Panc1 (cell line): ENCODE measurements around the gene WASF3. TPM values are rescaled to one million over a fixed set of nuclear protein-coding genes. Genes with fewer than 3 reads are reported as not detected.

Experiments
- ATAC-seq: fragments of 200-7000 bp; cut with Tn5 transposase; 2 replicates; pipeline ENCODE4 v1.9.1; 2020; ENCODE audit warnings: mild to moderate bottlenecking, moderate library complexity
- BruUV-seq: library from RNA; stranded (reverse); fragments of 400-500 nt; replicated peaks from 2 replicates; lab custom pipeline; 2021; lab: Mats Ljungman, UMichigan
- CTCF ChIA-PET: fragments of 300-600 bp; sonication (Branson Sonifier 250); formaldehyde crosslinking; loops from one replicate; lab custom pipeline; 2022; ENCODE audit warnings: antibody characterized with exemption; lab: Charles Lee
- POLR2A ChIA-PET: fragments of 300-600 bp; sonication (Branson Sonifier 250); formaldehyde crosslinking; loops from one replicate; lab custom pipeline; 2022; ENCODE audit warnings: antibody characterized with exemption; lab: Charles Lee
- DNase-seq: peaks from one replicate; pipeline ENCODE4 v3.0.0-alpha.2; 2010; ENCODE audit warnings: low read depth, low spot score
- H3K27ac ChIP-seq: 2 replicates; pipeline ENCODE4 v1.5.1; 2011; ENCODE audit warnings: mild to moderate bottlenecking, low read length, inconsistent platforms
- H3K27me3 ChIP-seq: fragments of 200-500 bp; sonication (Bioruptor generic); 2 replicates; pipeline ENCODE4 v1.6.0; 2014; ENCODE audit warnings: low read length, inconsistent platforms; ENCODE audit not compliant: control insufficient read depth, insufficient read depth
- H3K36me3 ChIP-seq: fragments of 200-500 bp; sonication (Bioruptor generic); 2 replicates; pipeline ENCODE4 v1.5.1; 2014; ENCODE audit warnings: inconsistent platforms, mild to moderate bottlenecking, low read length, moderate library complexity; ENCODE audit not compliant: control insufficient read depth, insufficient read depth
- H3K4me1 ChIP-seq: 2 replicates; pipeline ENCODE4 v1.5.1; 2011; ENCODE audit warnings: inconsistent platforms, mild to moderate bottlenecking, low read length, moderate library complexity; ENCODE audit not compliant: control insufficient read depth, insufficient read depth
- H3K4me3 ChIP-seq, 2 experiments: 2 replicates each; pipeline ENCODE4 v1.5.1; 2011 to 2012; ENCODE audit warnings: low read depth in 2 of 2, low read length in 2 of 2, mild to moderate bottlenecking in 2 of 2, inconsistent platforms in 1 of 2, moderate library complexity in 1 of 2
- H3K9me3 ChIP-seq: fragments of 200-500 bp; sonication (Bioruptor generic); 2 replicates; pipeline ENCODE4 v1.5.1; 2014; ENCODE audit warnings: low read depth, mild to moderate bottlenecking, inconsistent platforms, low read length, moderate library complexity; ENCODE audit not compliant: control insufficient read depth, insufficient read depth
- CTCF ChIP-seq: fragments of 450-650 bp; IDR thresholded peaks from 2 replicates; pipeline ENCODE4 v1.5.1; 2017; ENCODE audit warnings: mild to moderate bottlenecking
- POLR2AphosphoS5 ChIP-seq: IDR thresholded peaks from 2 replicates; pipeline ENCODE4 v1.6.1; 2012; ENCODE audit warnings: mild to moderate bottlenecking, low read depth, low read length, moderate library complexity
- SIN3A ChIP-seq: IDR thresholded peaks from 2 replicates; pipeline ENCODE4 v1.6.1; 2012; ENCODE audit warnings: low read depth, mild to moderate bottlenecking, low read length, moderate library complexity, borderline replicate concordance; ENCODE audit not compliant: insufficient read depth
- TCF7L2 ChIP-seq: IDR thresholded peaks from 2 replicates; pipeline ENCODE4 v1.6.1; 2011; ENCODE audit warnings: mild to moderate bottlenecking, low read depth, low read length, inconsistent platforms
- in situ Hi-C: cut with HindIII; loops from 2 replicates; pipeline ENCODE4 v1.10.0; 2016; ENCODE audit warnings: low sequenced_read_pairs, low pct_unique_long_range_greater_than_20kb
- intact Hi-C: fragments of 100-400 bp; cut with micrococcal nuclease; formaldehyde crosslinking; loops from one replicate; pipeline ENCODE4 v1.10.0; 2022; ENCODE audit not compliant: unreplicated experiment
- total RNA-seq: library from RNA; stranded (reverse); gene quantifications from one replicate; pipeline ENCODE4 v1.2.1, GENCODE V29; 2021; ENCODE audit not compliant: unreplicated experiment
- TF ChIP-seq, protein P1 (sequence below), 2 experiments: IDR thresholded peaks; 2 replicates each; pipeline ENCODE4 v1.6.1; 2011 to 2012; ENCODE audit warnings: low read depth in 2 of 2, control low read depth in 1 of 2, low read length in 1 of 2, mild to moderate bottlenecking in 1 of 2, moderate library complexity in 1 of 2; ENCODE audit not compliant: insufficient read depth in 1 of 2

The WASF3 gene
- total RNA-seq, 1 experiment from 2014 or later: 20.2 TPM

- no peaks in the 10 kb centered on the region for H3K27me3 ChIP-seq
- no peak for ATAC-seq
- ChIA-PET CTCF (no interaction called here), POLR2A (no interaction called here)
- no peak overlapping the region for H3K27ac ChIP-seq
- in situ Hi-C loops (no loop called here), intact Hi-C loops (no loop called here)
- no peaks in the 10 kb centered on the region for H3K4me1 ChIP-seq
- DNase-seq: no peak
- no TSS peak for BruUV-seq
- no peaks in the 10 kb centered on the region for H3K36me3 ChIP-seq
- peaks cover 5% of the 10 kb centered on the region; the same call in 1 of the 2 replicates for H3K9me3 ChIP-seq
- no peak overlapping the region for H3K4me3 ChIP-seq
- TF ChIP-seq SIN3A (no peak), POLR2AphosphoS5 (no peak)
Measured at GRCh38 chr13:26618726-26619125, 61.2 kb downstream of the WASF3 start.

DNA sequence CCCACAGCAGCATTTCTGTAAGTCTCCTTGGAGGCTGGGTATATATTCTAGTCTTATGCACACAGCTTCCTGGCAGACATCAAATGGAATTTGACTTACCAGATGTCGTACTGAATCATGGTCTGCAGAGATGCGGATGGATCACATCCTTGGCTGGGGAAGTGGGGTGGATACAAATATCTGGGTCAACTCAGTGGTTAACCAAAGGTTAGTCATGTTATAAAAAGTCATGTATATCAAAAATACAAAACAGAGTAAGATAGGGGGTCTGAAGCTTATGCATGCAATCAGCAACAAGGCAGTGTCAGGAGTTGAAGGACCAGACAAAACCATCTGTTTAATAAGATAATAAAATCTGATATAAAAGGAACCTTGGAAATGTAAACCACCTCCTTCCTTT is 61.9 kb downstream of the WASF3 start:
- ChIA-PET CTCF (no interaction called here), POLR2A (no interaction called here)
- no TSS peak for BruUV-seq
- Histone ChIP-seq H3K27ac (no peak overlapping the region), H3K27me3 (no peaks in the 10 kb centered on the region), H3K4me3 (no peak overlapping the region), H3K36me3 (no peaks in the 10 kb centered on the region), H3K4me1 (no peaks in the 10 kb centered on the region), H3K9me3 (peaks cover 10% of the 10 kb centered on the region; the same call in 1 of the 2 replicates)
- TF ChIP-seq TCF7L2 (no peak), CTCF (no peak), SIN3A (no peak), POLR2AphosphoS5 (no peak)
- TF ChIP-seq, protein P1, sequence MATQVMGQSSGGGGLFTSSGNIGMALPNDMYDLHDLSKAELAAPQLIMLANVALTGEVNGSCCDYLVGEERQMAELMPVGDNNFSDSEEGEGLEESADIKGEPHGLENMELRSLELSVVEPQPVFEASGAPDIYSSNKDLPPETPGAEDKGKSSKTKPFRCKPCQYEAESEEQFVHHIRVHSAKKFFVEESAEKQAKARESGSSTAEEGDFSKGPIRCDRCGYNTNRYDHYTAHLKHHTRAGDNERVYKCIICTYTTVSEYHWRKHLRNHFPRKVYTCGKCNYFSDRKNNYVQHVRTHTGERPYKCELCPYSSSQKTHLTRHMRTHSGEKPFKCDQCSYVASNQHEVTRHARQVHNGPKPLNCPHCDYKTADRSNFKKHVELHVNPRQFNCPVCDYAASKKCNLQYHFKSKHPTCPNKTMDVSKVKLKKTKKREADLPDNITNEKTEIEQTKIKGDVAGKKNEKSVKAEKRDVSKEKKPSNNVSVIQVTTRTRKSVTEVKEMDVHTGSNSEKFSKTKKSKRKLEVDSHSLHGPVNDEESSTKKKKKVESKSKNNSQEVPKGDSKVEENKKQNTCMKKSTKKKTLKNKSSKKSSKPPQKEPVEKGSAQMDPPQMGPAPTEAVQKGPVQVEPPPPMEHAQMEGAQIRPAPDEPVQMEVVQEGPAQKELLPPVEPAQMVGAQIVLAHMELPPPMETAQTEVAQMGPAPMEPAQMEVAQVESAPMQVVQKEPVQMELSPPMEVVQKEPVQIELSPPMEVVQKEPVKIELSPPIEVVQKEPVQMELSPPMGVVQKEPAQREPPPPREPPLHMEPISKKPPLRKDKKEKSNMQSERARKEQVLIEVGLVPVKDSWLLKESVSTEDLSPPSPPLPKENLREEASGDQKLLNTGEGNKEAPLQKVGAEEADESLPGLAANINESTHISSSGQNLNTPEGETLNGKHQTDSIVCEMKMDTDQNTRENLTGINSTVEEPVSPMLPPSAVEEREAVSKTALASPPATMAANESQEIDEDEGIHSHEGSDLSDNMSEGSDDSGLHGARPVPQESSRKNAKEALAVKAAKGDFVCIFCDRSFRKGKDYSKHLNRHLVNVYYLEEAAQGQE (IDR thresholded peaks at IDR 0.05; ENCODE audit: insufficient read depth in 1 of 2, low read depth in 2 of 2, low read length in 1 of 2): no peak
- ATAC-seq (no peak), DNase-seq (no peak)
- in situ Hi-C loops (no loop called here), intact Hi-C loops (no loop called here)

DNA sequence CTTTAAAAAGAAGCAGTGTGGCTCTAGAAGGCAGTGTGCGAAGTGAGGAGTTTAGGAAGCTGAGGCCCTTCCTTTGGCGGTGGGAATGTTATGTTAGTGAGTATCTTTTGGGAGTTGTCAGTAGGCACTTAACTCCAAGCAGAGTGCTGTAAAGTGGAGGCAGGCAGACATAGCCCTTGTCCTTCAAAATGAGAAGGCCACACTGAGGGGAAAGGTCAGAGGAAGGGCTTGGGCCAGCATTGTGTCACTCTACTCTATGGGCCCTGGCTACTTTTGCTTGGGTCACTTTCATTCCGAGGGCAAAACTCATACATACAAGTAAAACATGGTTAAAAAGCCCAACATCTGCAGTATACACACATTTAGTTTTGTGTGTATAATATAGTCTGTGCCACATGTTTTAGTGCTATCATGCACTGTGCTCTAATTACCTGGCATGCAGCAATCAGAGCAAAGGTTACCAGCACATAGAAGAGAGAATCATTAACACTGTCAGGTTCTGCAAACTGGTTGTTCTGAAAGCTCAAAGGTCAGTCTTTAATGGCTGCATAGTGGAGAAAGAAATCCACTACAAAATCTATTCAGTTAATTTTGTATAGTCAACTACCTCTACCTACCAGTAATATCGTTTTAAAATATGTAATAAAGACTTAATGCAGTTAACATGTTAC is 64.4 kb downstream of the WASF3 start:
- Histone ChIP-seq H3K4me1 (no peaks in the 10 kb centered on the region), H3K9me3 (peaks cover 10% of the 10 kb centered on the region; the same call in 1 of the 2 replicates), H3K4me3 (no peak overlapping the region), H3K27me3 (no peaks in the 10 kb centered on the region), H3K36me3 (no peaks in the 10 kb centered on the region), H3K27ac (no peak overlapping the region)
- in situ Hi-C loops: no loop called here
- intact Hi-C loops: no loop called here
- ChIA-PET CTCF (no interaction called here), POLR2A (no interaction called here)
- no TSS peak for BruUV-seq
- no peak for DNase-seq
- TF ChIP-seq CTCF (no peak), TCF7L2 (no peak), POLR2AphosphoS5 (no peak), SIN3A (no peak)
- TF ChIP-seq, protein P1 (IDR thresholded peaks at IDR 0.05; ENCODE audit: insufficient read depth in 1 of 2, low read depth in 2 of 2, low read length in 1 of 2): no peak
- ATAC-seq: no peak
